ENCODE results near the gene MAP4.
"Not testable (repeated sequence)": the region's sequence is repeated elsewhere in the genome, so short reads cannot be mapped to it uniquely, and the experiment has no call there.

Gene MAP4

GRCh38 chr3:48015431-48016180 is 610 bp downstream of the MAP4 start:
- no peak for DNase-seq (ENCODE audit: low read depth in 2 of 2)

DNA sequence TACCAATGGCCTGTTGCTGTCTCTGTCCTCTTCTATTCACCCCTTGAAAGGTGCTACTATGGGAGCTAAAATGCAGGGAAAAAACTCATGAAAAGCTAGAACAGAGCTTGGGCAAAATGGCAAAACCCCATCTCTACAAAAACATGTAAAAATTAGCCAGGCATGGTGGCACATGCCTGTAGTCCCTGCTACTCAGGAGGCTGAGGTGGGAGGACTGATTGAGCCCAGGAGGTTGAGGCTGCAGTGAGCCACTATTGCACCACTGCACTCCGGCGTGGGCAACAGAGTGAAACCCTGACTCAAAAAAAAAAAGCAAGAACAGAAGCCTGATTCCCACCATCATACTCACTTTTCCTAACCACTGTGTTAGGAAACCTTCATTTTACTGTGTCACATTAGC is 1.9 kb downstream of the MAP4 start:
- DNase-seq (ENCODE audit: low read depth in 2 of 2): no peak

- no peak for DNase-seq (ENCODE audit: low read depth in 2 of 2)
Observed at GRCh38 chr3:48013288-48013980, 2.8 kb downstream of the MAP4 start.

DNA sequence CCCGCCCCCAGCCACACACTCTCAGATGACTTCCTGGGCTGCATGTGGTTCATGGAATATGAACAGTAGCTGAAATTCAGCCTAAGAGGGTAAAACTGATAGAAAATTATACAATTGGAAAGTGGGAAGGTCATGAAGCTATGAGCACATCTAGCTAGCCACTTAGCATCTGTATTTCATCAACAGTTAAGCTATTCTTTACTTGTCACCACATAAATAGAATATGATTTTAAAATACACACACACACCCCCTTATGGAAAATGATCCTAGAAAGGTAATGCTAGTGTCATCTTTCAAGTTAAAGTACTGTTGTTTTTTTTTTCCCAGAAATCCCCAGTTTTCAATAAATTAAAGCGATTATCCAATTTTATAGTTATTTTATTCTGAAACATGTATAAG is 3.6 kb downstream of the MAP4 start:
- no peak for DNase-seq (ENCODE audit: low read depth in 2 of 2)

- not testable (repeated sequence) for DNase-seq (ENCODE audit: low read depth in 2 of 2)
Observed at GRCh38 chr3:48008066-48008465, 8.2 kb downstream of the MAP4 start.

DNA sequence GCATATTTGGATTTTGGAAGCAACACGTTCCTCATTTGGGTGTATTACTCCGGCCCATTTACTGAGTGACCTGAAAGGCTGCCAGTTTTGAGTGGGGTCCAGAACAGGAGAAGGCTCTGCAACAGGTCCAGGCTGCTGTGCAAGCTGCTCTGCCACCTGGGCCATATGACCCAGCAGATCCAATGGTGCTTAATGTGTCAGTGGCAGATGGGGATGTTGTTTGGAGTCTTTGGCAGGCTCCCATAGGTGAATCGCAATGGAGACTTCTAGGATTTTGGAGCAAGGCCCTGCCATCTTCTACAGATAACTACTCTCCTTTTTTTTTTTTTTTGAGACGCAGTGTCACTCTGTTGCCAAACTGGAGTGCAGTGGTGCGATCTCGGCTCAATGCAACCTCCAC is 8.9 kb downstream of the MAP4 start:
- not testable (repeated sequence) for DNase-seq (ENCODE audit: low read depth in 2 of 2)

GRCh38 chr3:48006794-48007193 is 9.4 kb downstream of the MAP4 start:
- DNase-seq (ENCODE audit: low read depth in 2 of 2): not testable (repeated sequence)

GRCh38 chr3:48004694-48005093 is 11.5 kb downstream of the MAP4 start:
- DNase-seq (ENCODE audit: low read depth in 2 of 2): no peak

DNA sequence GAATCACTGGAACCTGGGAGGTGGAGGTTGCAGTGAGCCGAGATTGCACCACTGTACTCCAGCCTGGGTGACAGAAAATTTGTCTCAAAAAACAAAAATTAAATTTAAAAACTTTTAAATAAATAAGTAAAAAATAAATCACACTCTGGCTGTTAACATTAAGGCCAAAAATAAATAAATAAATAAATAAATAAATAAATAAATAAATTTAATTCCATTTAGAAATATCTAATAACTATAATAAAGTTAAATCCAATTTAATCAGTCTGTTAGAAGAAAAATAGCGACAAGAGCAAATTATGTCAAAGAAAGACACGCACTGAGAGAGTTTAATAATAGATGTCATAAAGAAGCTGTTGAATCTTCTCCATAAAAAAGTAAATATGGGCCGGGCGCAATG is 13.4 kb downstream of the MAP4 start:
- no peak for DNase-seq (ENCODE audit: low read depth in 2 of 2)

DNA sequence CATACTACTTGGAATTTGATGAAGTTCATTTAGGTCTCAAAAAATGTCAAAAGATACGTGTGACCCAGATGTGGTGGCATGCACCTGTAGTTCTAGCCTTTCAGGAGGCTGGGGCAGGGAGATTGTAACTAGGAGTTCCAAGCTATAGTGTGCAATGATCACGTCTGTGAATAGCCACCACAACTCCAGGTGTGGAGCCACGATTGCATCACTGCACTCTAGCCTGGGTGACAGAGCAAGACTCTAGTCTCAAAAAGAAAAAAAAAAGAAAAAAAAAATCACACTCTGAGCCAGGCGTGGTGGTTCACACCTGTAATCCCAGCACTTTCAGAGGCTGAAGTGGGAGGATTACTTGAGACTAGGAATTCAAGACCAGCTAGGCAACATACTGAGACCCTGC is 14.2 kb downstream of the MAP4 start:
- no peak for DNase-seq (ENCODE audit: low read depth in 2 of 2)

DNA sequence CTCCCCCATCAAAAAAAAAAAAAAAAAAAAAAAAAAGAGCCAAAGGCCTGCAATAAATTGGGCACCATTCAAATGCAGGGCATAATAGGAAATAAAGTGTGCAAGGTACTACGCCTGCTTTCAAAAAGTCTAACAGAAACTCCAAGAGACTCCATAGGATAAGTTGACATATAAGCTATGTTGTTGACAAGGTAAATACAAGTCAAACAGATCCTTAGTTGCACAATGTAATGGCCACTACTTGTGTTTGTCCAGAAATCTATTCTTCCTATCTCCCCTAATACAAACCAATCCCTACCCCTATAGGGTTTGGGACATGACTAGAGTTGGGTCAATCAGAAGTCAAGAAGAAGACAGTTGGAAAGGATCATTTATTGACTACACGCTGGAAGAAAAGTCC is 16.0 kb downstream of the MAP4 start:
- DNase-seq (ENCODE audit: low read depth in 2 of 2): no peak

DNA sequence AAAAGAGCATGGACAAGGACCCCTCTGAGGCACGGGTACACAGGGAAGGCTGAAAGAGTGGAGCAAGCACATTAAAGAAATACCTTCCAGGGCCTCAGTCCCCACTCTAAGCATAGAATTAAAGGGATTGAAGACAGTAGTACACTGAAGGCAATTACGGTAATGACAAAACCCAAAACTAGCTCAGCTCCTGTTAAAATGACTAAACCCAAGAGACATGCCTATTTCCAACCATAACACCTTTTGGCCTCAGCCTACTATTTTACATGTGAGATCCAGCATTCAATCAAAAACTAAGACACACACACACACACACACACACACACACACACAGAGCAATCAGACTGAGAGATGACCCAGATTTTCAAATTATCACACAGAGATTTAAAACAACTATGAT is 19.8 kb downstream of the MAP4 start:
- no peak for DNase-seq (ENCODE audit: low read depth in 2 of 2)

- no peak for DNase-seq (ENCODE audit: low read depth in 2 of 2)
Observed at GRCh38 chr3:47994180-47994579, 22.0 kb downstream of the MAP4 start.

DNA sequence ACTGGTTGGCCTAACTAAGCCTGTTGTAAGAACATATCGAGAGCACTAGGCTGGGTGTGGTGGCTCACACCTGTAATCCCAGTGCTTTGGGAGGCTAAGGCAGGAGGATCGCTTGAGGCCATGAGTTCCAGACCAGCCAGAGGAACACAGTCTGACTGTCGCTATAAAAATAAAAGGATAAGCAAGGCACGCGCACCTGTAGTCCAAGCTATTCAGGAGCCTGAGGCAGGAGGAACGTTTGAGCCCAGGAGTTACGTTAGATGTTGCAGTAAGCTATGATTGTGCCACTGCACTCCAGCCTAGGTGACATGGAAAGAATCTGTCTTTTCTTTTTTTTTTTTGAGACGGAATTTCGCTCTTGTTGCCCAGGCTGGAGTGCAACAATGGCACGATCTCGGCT is 24.9 kb downstream of the MAP4 start:
- DNase-seq (ENCODE audit: low read depth in 2 of 2): no peak

- DNase-seq (ENCODE audit: low read depth in 2 of 2): peak; percentile 31 to 56
Observed at GRCh38 chr3:47989981-47990440, 26.2 kb downstream of the MAP4 start.

- no peak for DNase-seq (ENCODE audit: low read depth in 2 of 2)
Observed at GRCh38 chr3:47985381-47985780, 30.8 kb downstream of the MAP4 start.

- DNase-seq (ENCODE audit: low read depth in 2 of 2): no peak
Observed at GRCh38 chr3:47984075-47984728, 32.0 kb downstream of the MAP4 start.

DNA sequence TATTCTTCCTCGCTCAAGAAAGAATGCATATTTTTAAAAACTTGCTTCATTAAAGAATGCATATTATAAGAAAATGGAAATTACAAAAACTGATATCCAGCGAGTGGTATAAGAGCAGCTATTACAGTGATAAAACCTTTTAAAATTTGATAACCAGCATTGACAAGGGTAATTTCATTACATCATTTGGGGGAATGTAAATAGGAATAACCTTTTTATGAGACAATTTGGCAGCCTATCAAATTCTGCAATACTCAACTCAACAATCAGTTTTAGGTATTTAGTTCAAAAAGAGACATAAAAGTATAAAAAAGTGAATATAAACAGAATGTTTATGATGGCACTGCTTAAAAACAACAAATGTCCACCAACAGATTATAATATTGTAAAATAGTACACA is 35.4 kb downstream of the MAP4 start:
- DNase-seq (ENCODE audit: low read depth in 2 of 2): no peak

DNA sequence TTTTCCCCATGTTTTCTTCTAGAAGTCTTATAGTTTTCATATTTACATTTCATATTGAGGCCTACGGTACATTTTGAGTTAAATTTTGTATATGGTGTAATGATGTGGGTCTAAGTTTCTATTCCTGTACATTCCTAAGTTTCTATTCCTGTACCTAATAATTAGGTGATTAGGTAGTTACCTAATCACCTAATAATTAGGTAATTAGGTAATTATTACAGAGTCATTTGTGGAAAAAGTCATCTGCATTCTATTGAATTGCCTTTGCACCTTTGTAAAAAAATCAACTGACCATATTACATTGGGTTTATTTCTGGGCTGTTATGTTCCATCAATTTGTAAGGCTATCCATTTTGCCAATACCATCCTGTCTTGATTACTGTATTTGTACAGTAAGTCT is 37.1 kb downstream of the MAP4 start:
- DNase-seq (ENCODE audit: low read depth in 2 of 2): no peak

DNA sequence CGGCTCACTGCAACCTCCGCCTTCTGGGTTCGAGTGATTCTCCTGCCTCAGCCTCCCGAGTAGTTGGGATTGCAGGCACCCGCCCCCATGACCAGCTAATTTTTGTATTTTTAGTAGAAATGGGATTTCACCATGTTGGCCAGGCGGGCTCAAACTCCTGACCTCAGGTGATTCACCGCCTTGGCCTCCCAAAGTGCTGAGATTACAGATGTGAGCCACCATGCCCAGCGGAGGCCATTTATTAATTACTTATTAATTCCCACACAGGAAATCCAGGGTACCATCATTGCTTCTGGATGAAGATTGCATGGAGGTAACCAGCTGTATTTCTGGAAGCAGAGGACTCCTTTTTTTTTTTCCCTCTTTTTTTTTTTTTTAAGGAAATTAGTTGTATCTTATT is 37.8 kb downstream of the MAP4 start:
- DNase-seq (ENCODE audit: low read depth in 2 of 2): no peak

- DNase-seq (ENCODE audit: low read depth in 2 of 2): no peak
Observed at GRCh38 chr3:47976135-47976732, 40.0 kb downstream of the MAP4 start.

GRCh38 chr3:47974974-47975470 is 41.2 kb downstream of the MAP4 start:
- DNase-seq (ENCODE audit: low read depth in 2 of 2): no peak

All from stimulated activated CD8-positive, alpha-beta memory T cell treated with anti-CD3 and anti-CD28 coated beads, Interleukin-2, amount 100 ng/mL, for 1 hour (primary cell).